Measurements from ENCODE around the gene ATP1A2. TPM values are rescaled to one million over a fixed set of nuclear protein-coding genes. Genes with fewer than 3 reads are reported as not detected.

ATP1A2 gene
- total and polyA plus RNA-seq, 10 of the 15 experiments (the other 5 are each of a cell fraction or from before 2014, with no cell fraction given) = 0.15 TPM; not detected in 9

GRCh38 chr1:160148121-160148520 is 32.6 kb downstream of the ATP1A2 start:
- Histone ChIP-seq H3K27ac (ENCODE audit: control insufficient read depth, insufficient read depth) (no peak overlapping the region), H4K20me1 (ENCODE audit: control insufficient read depth, insufficient read depth) (no peaks in the 10 kb centered on the region), H3K9ac (ENCODE audit: control insufficient read depth, insufficient read depth, low read length) (no peak overlapping the region), H3K4me3 (no peak overlapping the region), H3K36me3 (ENCODE audit: control insufficient read depth in 2 of 2, insufficient read depth in 2 of 2, low read length in 1 of 2) (no peaks in the 10 kb centered on the region), H3K4me1 (ENCODE audit: control insufficient read depth, insufficient read depth, low read length) (no peaks in the 10 kb centered on the region), H3K27me3 (replicated peaks in 1 of 2; ENCODE audit: control insufficient read depth in 2 of 2, insufficient read depth in 2 of 2, low read length in 1 of 2) (no peaks in the 10 kb centered on the region), H2AFZ (ENCODE audit: control insufficient read depth, low read depth, low read length) (no peak overlapping the region), H3K4me2 (ENCODE audit: control insufficient read depth, insufficient read depth) (no peak overlapping the region), H3K9me3 (replicated peaks; ENCODE audit: control insufficient read depth, insufficient read depth, low read length) (no peaks in the 10 kb centered on the region), H3K79me2 (ENCODE audit: control insufficient read depth, insufficient read depth, low read length) (no peaks in the 10 kb centered on the region)
- ChIA-PET SMC1A (ENCODE audit: uncharacterized antibody, unreplicated experiment) (interaction anchor here (0.6 to 1.5 kb wide), 3 partner anchors 8 to 465 kb away, joined by 3 to 4 read pairs (median 3); no protein-coding TSS in a partner anchor), RAD21 (ENCODE audit: unreplicated experiment) (interaction anchor here (1.1 kb wide), 1 partner anchor 48 kb away, joined by 3 read pairs; no protein-coding TSS in a partner anchor), CTCF (interaction anchor here (1.1 to 1.6 kb wide), 4 partner anchors 9 to 104 kb away, joined by 3 to 8 read pairs (median 4); no protein-coding TSS in a partner anchor), POLR2A (no interaction called here)
- TF ChIP-seq NBN (IDR thresholded peaks at IDR 0.05) = no peak
- TF ChIP-seq STAT1 (conservative IDR thresholded peaks at IDR 0.05) = no peak
- no peak for TF ChIP-seq ZNF622 (IDR thresholded peaks at IDR 0.05)
- no peak for TF ChIP-seq E2F4 (IDR thresholded peaks at IDR 0.05; ENCODE audit: low read depth, low read length)
- TF ChIP-seq SMARCA5 (IDR thresholded peaks at IDR 0.05) = no peak
- no peak for TF ChIP-seq SIN3A (IDR thresholded peaks at IDR 0.05; ENCODE audit: low read depth, low read length)
- no peak for TF ChIP-seq CEBPB (IDR thresholded peaks at IDR 0.05; ENCODE audit: borderline replicate concordance in 1 of 2, low read depth in 2 of 2, low read length in 2 of 2)
- TF ChIP-seq KLF5 (IDR thresholded peaks at IDR 0.05; ENCODE audit: partially characterized antibody) = no peak
- no peak for TF ChIP-seq MAX (IDR thresholded peaks at IDR 0.05; ENCODE audit: low read depth, low read length)
- TF ChIP-seq ZBTB33 (IDR thresholded peaks at IDR 0.05) = no peak
- TF ChIP-seq TARDBP (IDR thresholded peaks at IDR 0.05; ENCODE audit: borderline replicate concordance) = no peak
- no peak for TF ChIP-seq RAD51 (IDR thresholded peaks at IDR 0.05)
- no peak for TF ChIP-seq USF2 (IDR thresholded peaks at IDR 0.05; ENCODE audit: borderline replicate concordance, low read depth, low read length)
- ATAC-seq (no peak), DNase-seq (ENCODE audit: low read depth, low spot score) (no peak), FAIRE-seq (no peak)
- in situ Hi-C loops (cut with MboI) = no loop called here
- WGBS (ENCODE audit: insufficient coverage, insufficient replicate concordance, low lambda C conversion rate, missing lambda C conversion rate) = 94% methylated on average over 3 of the region's 3 CpGs
- intact Hi-C loops (cut with micrococcal nuclease; ENCODE audit: unreplicated experiment) = no loop called here
- BruUV-seq (replicated peaks) = no TSS peak
